GM21526 (cell line): ENCODE data around the gene LCE2C.
"Not testable (repeated sequence)": the region's sequence is repeated elsewhere in the genome, so short reads cannot be mapped to it uniquely, and the experiment has no call there.

Experiments
- ATAC-seq: cut with Tn5 transposase; IDR thresholded peaks from one replicate; pipeline ENCODE4 v1.9.1; 2021; ENCODE audit warnings: moderate library complexity; ENCODE audit not compliant: unreplicated experiment, low FRiP score

The LCE2C gene

GRCh38 chr1:152674983-152675382, at the start of gene LCE2C:
Gene LCE2C (plus strand): TSS chr1:152675279. CDS start chr1:152676016, 737 bp downstream.
- not testable (repeated sequence) for ATAC-seq

GRCh38 chr1:152626744-152627143, 48.3 kb upstream of the LCE2C start:
- ATAC-seq = no peak

- ATAC-seq = no peak
These were observed 44.5 kb upstream of the LCE2C start for GRCh38 chr1:152630596-152630995.

GRCh38 chr1:152640351-152640750, 34.7 kb upstream of the LCE2C start:
- ATAC-seq = no peak

- no peak for ATAC-seq
These were observed 31.1 kb upstream of the LCE2C start for GRCh38 chr1:152643945-152644344.

- no peak for ATAC-seq
These were observed 29.9 kb upstream of the LCE2C start for GRCh38 chr1:152645146-152645545.

- no peak for ATAC-seq
These were observed 28.4 kb upstream of the LCE2C start for GRCh38 chr1:152646656-152647055.

GRCh38 chr1:152654110-152654509, 21.0 kb upstream of the LCE2C start:
- no peak for ATAC-seq

GRCh38 chr1:152656459-152656858, 18.6 kb upstream of the LCE2C start:
- no peak for ATAC-seq

- no peak for ATAC-seq
These were observed 17.4 kb upstream of the LCE2C start for GRCh38 chr1:152657677-152658076.

- no peak for ATAC-seq
These were observed 16.4 kb upstream of the LCE2C start for GRCh38 chr1:152658649-152659048.

- ATAC-seq = no peak
These were observed 12.0 kb upstream of the LCE2C start, which contains the start of gene LCE2D for GRCh38 chr1:152663098-152663497. Gene LCE2D (plus strand): TSS chr1:152663380. CDS start chr1:152664106, 726 bp downstream.

GRCh38 chr1:152666171-152666570, 8.9 kb upstream of the LCE2C start:
- ATAC-seq = not testable (repeated sequence)

- no peak for ATAC-seq
These were observed 7.4 kb upstream of the LCE2C start for GRCh38 chr1:152667648-152668047.

GRCh38 chr1:152673016-152673415, 2.1 kb upstream of the LCE2C start:
- no peak for ATAC-seq

- no peak for ATAC-seq
These were observed 4.4 kb downstream of the LCE2C start for GRCh38 chr1:152679459-152679858.

- ATAC-seq = no peak
These were observed 6.5 kb downstream of the LCE2C start for GRCh38 chr1:152681616-152682015.

GRCh38 chr1:152683846-152684245, 8.8 kb downstream of the LCE2C start:
- no peak for ATAC-seq

- not testable (repeated sequence) for ATAC-seq
These were observed 10.7 kb downstream of the LCE2C start, which contains the start of gene LCE2B for GRCh38 chr1:152685823-152686222. Gene LCE2B (plus strand): TSS chr1:152686123. CDS start chr1:152686844, 721 bp downstream.

- ATAC-seq = no peak
These were observed 22.9 kb downstream of the LCE2C start, which contains the start of gene LCE2A for GRCh38 chr1:152697701-152698600. Gene LCE2A (plus strand): TSS chr1:152698345. CDS start chr1:152698902, 557 bp downstream.

GRCh38 chr1:152699746-152700145, 24.7 kb downstream of the LCE2C start:
- no peak for ATAC-seq

GRCh38 chr1:152707860-152708259, 32.8 kb downstream of the LCE2C start, which contains the start of gene LCE4A:
Gene LCE4A (plus strand): TSS chr1:152708160. CDS start chr1:152709076, 916 bp downstream.
- no peak for ATAC-seq
